Glutamatergic neuron (in vitro differentiated cells): ENCODE data around the gene SLC66A2. TPM values are rescaled to one million over a fixed set of nuclear protein-coding genes. Genes with fewer than 3 reads are reported as not detected.

Experiments
- DNase-seq: peaks from one replicate; pipeline ENCODE4 v3.0.0; 2022
- H3K27ac Mint-ChIP-seq: one replicate; pipeline ENCODE4 v1.8.0; 2020; ENCODE audit warnings: mild to moderate bottlenecking, mixed read lengths, inconsistent platforms; ENCODE audit not compliant: unreplicated experiment
- H3K27me3 Mint-ChIP-seq: one replicate; pipeline ENCODE4 v1.8.0; 2020; ENCODE audit warnings: mild to moderate bottlenecking, moderate library complexity, mixed read lengths, inconsistent platforms; ENCODE audit not compliant: unreplicated experiment
- H3K36me3 Mint-ChIP-seq: one replicate; pipeline ENCODE4 v1.8.0; 2020; ENCODE audit warnings: mild to moderate bottlenecking, mixed read lengths, inconsistent platforms; ENCODE audit not compliant: unreplicated experiment
- H3K4me1 Mint-ChIP-seq: one replicate; pipeline ENCODE4 v1.8.0; 2020; ENCODE audit warnings: mild to moderate bottlenecking, low read depth, mixed read lengths, inconsistent platforms; ENCODE audit not compliant: unreplicated experiment
- H3K4me3 Mint-ChIP-seq: one replicate; pipeline ENCODE4 v1.8.0; 2020; ENCODE audit warnings: mild to moderate bottlenecking, mixed read lengths, inconsistent platforms; ENCODE audit not compliant: unreplicated experiment
- H3K9me3 Mint-ChIP-seq: one replicate; pipeline ENCODE4 v1.8.0; 2020; ENCODE audit warnings: mild to moderate bottlenecking, moderate library complexity, mixed read lengths, inconsistent platforms; ENCODE audit not compliant: unreplicated experiment
- total RNA-seq: library from RNA; stranded (reverse); fragmentation: NEBNext Ultra II Directional; extraction: Animal tissue kit (Norgen Biotek cat#: 25700); gene quantifications from one replicate; pipeline ENCODE4 v1.2.1, GENCODE V29; 2021; ENCODE audit not compliant: unreplicated experiment
- TF ChIP-seq, protein P1 (sequence below): fragments of 200-600 bp; sonication (generic); IDR thresholded peaks from one replicate; pipeline ENCODE4 v1.5.0; 2021; ENCODE audit not compliant: partially characterized antibody, unreplicated experiment

The SLC66A2 gene
- total RNA-seq, 1 donor from 2014 or later: 56.6 TPM

DNA sequence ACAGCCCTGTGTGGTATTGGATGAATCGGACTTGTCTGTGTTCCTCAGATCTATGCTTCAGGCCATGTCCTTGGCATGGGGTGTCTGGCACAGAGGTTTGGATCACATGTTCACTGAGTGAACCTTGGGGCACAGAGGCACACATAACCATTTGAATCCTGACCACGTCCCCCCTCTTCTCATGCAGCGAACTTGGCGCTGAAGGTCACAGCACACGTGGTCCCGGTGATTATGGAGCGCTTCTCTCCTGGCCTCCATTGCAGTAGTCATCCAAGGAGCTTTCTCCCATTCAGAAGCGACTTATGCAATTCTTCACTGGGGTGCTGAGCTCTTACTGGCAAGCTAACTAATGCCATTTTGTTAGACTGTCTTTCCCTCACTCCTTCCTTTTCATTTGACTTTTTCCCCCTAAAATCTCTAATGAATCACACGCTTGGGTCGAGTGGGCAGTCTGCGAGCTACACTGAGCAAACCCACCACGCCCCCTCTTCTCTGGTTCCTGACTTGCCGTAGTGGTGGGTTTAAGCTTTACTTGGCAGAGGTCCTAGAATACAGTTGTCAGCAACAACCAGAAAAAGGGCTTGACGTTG is 94.3 kb downstream of the SLC66A2 start:
- Mint-ChIP-seq H3K27me3 (peaks cover 13% of the 10 kb centered on the region), H3K27ac (peak overlapping the region; percentile 84), H3K4me3 (no peak overlapping the region), H3K9me3 (peaks cover 17% of the 10 kb centered on the region), H3K36me3 (peaks cover 13% of the 10 kb centered on the region), H3K4me1 (peaks cover 14% of the 10 kb centered on the region)
- TF ChIP-seq, protein P1, sequence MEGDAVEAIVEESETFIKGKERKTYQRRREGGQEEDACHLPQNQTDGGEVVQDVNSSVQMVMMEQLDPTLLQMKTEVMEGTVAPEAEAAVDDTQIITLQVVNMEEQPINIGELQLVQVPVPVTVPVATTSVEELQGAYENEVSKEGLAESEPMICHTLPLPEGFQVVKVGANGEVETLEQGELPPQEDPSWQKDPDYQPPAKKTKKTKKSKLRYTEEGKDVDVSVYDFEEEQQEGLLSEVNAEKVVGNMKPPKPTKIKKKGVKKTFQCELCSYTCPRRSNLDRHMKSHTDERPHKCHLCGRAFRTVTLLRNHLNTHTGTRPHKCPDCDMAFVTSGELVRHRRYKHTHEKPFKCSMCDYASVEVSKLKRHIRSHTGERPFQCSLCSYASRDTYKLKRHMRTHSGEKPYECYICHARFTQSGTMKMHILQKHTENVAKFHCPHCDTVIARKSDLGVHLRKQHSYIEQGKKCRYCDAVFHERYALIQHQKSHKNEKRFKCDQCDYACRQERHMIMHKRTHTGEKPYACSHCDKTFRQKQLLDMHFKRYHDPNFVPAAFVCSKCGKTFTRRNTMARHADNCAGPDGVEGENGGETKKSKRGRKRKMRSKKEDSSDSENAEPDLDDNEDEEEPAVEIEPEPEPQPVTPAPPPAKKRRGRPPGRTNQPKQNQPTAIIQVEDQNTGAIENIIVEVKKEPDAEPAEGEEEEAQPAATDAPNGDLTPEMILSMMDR: no peak
- no peak for DNase-seq

DNA sequence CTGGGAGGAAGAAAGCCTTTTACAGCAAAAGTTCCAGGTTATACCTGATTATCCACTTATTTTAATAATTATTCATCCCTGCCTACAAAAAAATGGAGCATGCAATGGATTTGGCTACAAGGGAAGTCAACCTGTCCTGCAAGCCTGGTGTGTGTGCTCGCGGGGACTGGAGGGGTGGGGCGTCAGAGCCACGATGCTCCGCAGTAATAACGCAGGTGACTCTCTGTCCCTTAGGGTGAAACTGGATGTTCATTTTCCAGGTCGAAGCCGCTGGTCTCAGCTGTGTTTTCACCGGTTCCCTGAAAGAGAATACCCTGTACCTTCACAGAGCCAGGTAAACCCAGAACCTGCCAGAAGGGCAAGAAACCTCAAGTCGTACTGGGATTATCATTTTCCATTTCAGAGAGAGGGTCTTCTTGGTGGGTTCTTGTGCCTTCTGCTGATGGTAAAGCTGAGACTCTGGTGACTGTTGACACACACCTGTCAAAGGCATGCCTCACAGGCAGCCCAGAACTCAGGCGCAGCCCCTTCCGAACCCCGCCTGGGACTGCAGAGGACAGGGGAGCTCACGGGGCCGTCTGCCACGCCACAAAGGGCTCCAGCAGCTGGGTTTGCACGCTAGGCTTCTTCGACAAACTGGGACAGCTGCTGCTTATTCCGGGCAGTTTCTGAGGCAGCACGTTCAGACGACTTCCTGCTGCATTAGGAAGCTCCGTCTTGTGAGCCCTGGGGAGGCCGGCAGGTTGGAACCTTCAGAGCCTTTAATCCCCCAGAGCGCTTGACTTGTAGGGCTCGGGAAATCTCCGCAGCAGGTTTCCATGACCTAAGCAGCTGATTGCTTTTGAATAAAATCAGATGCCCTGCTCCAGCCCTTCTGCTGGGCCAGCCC is 95.1 kb downstream of the SLC66A2 start:
- peaks cover 11% of the 10 kb centered on the region for H3K9me3 Mint-ChIP-seq
- peaks cover 5% of the 10 kb centered on the region for H3K36me3 Mint-ChIP-seq
- TF ChIP-seq, protein P1: no peak
- no peak overlapping the region for H3K4me3 Mint-ChIP-seq
- H3K27me3 Mint-ChIP-seq: peaks cover 11% of the 10 kb centered on the region
- peak overlapping the region; percentile 75 for H3K27ac Mint-ChIP-seq
- peak; percentile 76 for DNase-seq
- peaks cover 14% of the 10 kb centered on the region for H3K4me1 Mint-ChIP-seq

DNA sequence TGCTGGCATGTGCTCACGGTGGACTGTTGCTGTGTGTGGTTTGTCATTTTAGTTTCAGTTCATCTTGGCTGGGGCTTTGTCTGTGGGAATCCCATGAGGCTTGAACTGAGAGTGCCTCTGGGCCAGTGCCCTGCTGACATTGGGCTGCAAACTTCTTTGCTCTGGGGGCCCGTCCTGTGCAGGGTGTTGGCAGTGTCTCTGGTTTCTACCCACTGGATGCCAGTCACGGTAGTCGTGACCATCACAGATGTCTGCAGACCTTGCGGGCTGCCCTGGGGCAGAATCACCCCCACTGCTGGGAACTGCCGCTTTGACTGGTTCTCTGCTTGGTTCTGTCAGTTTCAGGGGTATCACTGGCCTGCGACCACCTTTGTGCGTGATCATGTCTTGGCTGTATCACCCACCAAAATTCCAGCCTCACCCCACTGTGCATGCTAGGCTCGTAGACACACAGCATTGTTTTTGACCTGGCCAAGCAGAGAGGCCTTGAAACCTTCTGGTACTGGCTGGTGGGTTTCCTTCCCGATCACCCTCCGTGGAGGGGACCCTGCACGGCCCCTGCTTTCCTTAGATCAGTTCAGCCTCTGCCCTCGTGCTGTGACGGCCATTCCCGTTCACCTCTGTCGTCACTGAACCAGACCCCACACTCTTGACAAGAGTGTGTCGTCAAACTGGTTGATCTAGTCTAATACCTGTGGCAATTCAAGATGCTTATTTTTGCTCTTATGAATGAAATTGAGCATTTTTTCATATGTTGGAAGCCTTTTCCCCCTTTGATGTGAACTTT is 96.1 kb downstream of the SLC66A2 start:
- Mint-ChIP-seq H3K27ac (peak overlapping the region; percentile 75), H3K27me3 (peaks cover 11% of the 10 kb centered on the region)

DNA sequence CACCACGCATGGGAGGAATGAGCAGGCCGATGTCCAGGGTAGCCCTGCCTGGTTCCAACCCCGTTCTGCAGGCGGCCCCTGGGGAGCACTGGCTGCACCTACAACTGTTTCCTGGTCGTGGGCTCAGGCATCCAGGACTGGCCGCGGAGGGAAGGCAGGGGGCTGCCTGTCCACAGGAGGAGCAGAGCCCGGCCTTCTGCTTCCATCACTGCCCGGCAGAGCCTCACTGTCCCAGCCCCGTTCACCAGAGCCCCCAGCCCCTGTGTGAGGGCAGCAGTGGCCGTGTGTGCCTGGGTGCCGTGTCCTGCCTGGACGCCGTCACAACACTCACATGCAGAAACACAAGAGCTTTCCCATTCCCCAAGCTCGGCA is 97.5 kb downstream of the SLC66A2 start:
- H3K27ac Mint-ChIP-seq: no peak overlapping the region
- TF ChIP-seq, protein P1: no peak
- peaks cover 11% of the 10 kb centered on the region for H3K27me3 Mint-ChIP-seq
- H3K9me3 Mint-ChIP-seq: peaks cover 11% of the 10 kb centered on the region
- peaks cover 5% of the 10 kb centered on the region for H3K36me3 Mint-ChIP-seq
- no peak for DNase-seq
- H3K4me3 Mint-ChIP-seq: no peak overlapping the region
- peaks cover 14% of the 10 kb centered on the region for H3K4me1 Mint-ChIP-seq

More for the DNA sequence above, 96.1 kb downstream of the SLC66A2 start:
- TF ChIP-seq, protein P1: no peak
- H3K4me1 Mint-ChIP-seq: peaks cover 14% of the 10 kb centered on the region
- H3K36me3 Mint-ChIP-seq: peaks cover 5% of the 10 kb centered on the region
- H3K4me3 Mint-ChIP-seq: peak overlapping the region; percentile 44
- DNase-seq: no peak
- H3K9me3 Mint-ChIP-seq: peaks cover 11% of the 10 kb centered on the region
